HepG2 (cell line): ENCODE measurements around the gene NCOA4. TPM values are rescaled to one million over a fixed set of nuclear protein-coding genes. Genes with fewer than 3 reads are reported as not detected.

Experiments
- CCDC6 ChIP-seq: sonication (generic); formaldehyde crosslinking; IDR thresholded peaks from 2 replicates; pipeline ENCODE4 v1.8.1; 2022; ENCODE audit warnings: mild to moderate bottlenecking, missing genetic modification reagents, moderate library complexity
- EED ChIP-seq: sonication (generic); formaldehyde crosslinking; IDR thresholded peaks from 2 replicates; pipeline ENCODE4 v1.5.0; 2020; ENCODE audit warnings: mild to moderate bottlenecking, missing genetic modification reagents
- HOXA3 ChIP-seq: sonication (generic); formaldehyde crosslinking; IDR thresholded peaks from 2 replicates; pipeline ENCODE4 v1.5.0; 2020; ENCODE audit warnings: missing genetic modification reagents
- ISX ChIP-seq: sonication (generic); formaldehyde crosslinking; conservative IDR thresholded peaks from 2 replicates; pipeline ENCODE4 v1.5.0; 2020; ENCODE audit warnings: missing genetic modification reagents
- MTF1 ChIP-seq: sonication (generic); formaldehyde crosslinking; IDR thresholded peaks from 2 replicates; pipeline ENCODE4 v1.5.0; 2020; ENCODE audit warnings: missing genetic modification reagents
- ONECUT2 ChIP-seq: sonication (generic); formaldehyde crosslinking; IDR thresholded peaks from 2 replicates; pipeline ENCODE4 v1.4.0; 2020; ENCODE audit warnings: missing genetic modification reagents
- PHF5A ChIP-seq: IDR thresholded peaks from one replicate; pipeline ENCODE4 v1.6.1; 2018; ENCODE audit warnings: low read depth, missing genetic modification reagents; ENCODE audit not compliant: unreplicated experiment
- RXRA ChIP-seq: sonication (generic); formaldehyde crosslinking; IDR thresholded peaks from 2 replicates; pipeline ENCODE4 v1.5.1; 2020; ENCODE audit warnings: missing genetic modification reagents
- SAP130 ChIP-seq: IDR thresholded peaks from 2 replicates; pipeline ENCODE4 v1.6.1; 2016; ENCODE audit warnings: low read depth
- SRSF1 ChIP-seq: fragments of 200-400 bp; formaldehyde crosslinking; optimal IDR thresholded peaks from 2 replicates; pipeline ENCODE3; 2017; ENCODE audit warnings: mild to moderate bottlenecking, low read depth, low read length, moderate library complexity
- TEAD2 ChIP-seq: sonication (generic); formaldehyde crosslinking; IDR thresholded peaks from 2 replicates; pipeline ENCODE4 v1.9.0; 2021; ENCODE audit warnings: missing genetic modification reagents
- XBP1 ChIP-seq: sonication (generic); formaldehyde crosslinking; IDR thresholded peaks from 2 replicates; pipeline ENCODE4 v1.5.0; 2020; ENCODE audit warnings: missing genetic modification reagents
- ZFP82 ChIP-seq: sonication (generic); formaldehyde crosslinking; IDR thresholded peaks from 2 replicates; pipeline ENCODE4 v1.5.1; 2020; ENCODE audit warnings: mild to moderate bottlenecking, missing genetic modification reagents, borderline replicate concordance
- ZKSCAN5 ChIP-seq: sonication (generic); formaldehyde crosslinking; IDR thresholded peaks from 2 replicates; pipeline ENCODE4 v1.5.1; 2020; ENCODE audit warnings: mild to moderate bottlenecking, missing genetic modification reagents
- ZNF10 ChIP-seq: sonication (generic); formaldehyde crosslinking; IDR thresholded peaks from 2 replicates; pipeline ENCODE4 v1.4.0; 2020; ENCODE audit warnings: mild to moderate bottlenecking, low read depth, missing genetic modification reagents, borderline replicate concordance
- ZNF136 ChIP-seq: sonication (generic); formaldehyde crosslinking; IDR thresholded peaks from 2 replicates; pipeline ENCODE4 v1.8.1; 2022; ENCODE audit warnings: low read depth, mild to moderate bottlenecking, moderate library complexity, missing genetic modification reagents
- ZNF256 ChIP-seq: sonication (generic); formaldehyde crosslinking; conservative IDR thresholded peaks from 2 replicates; pipeline ENCODE4 v1.4.0; 2020; ENCODE audit warnings: missing genetic modification reagents
- ZNF33B ChIP-seq: sonication (generic); formaldehyde crosslinking; IDR thresholded peaks from 2 replicates; pipeline ENCODE4 v1.5.1; 2020; ENCODE audit warnings: mild to moderate bottlenecking, missing genetic modification reagents
- ZNF513 ChIP-seq: sonication (generic); formaldehyde crosslinking; conservative IDR thresholded peaks from 2 replicates; pipeline ENCODE4 v1.5.0; 2020; ENCODE audit warnings: missing genetic modification reagents
- ZNF761 ChIP-seq: sonication (generic); formaldehyde crosslinking; conservative IDR thresholded peaks from 2 replicates; pipeline ENCODE4 v1.4.0; 2020; ENCODE audit warnings: mild to moderate bottlenecking, missing genetic modification reagents
- ZNF773 ChIP-seq: sonication (generic); formaldehyde crosslinking; IDR thresholded peaks from 2 replicates; pipeline ENCODE4 v1.4.0; 2020; ENCODE audit warnings: missing genetic modification reagents, borderline replicate concordance
- ZSCAN22 ChIP-seq: sonication (generic); formaldehyde crosslinking; IDR thresholded peaks from 2 replicates; pipeline ENCODE4 v1.4.0; 2020; ENCODE audit warnings: mild to moderate bottlenecking, missing genetic modification reagents
- ZSCAN30 ChIP-seq: sonication (generic); formaldehyde crosslinking; IDR thresholded peaks from 2 replicates; pipeline ENCODE4 v1.5.0; 2020; ENCODE audit warnings: mild to moderate bottlenecking, missing genetic modification reagents
- polyA plus RNA-seq, 8 experiments: library from polyadenylated mRNA; depleted of rRNA in 3 of 8; stranded (reverse) in 7 of 8; unstranded in 1 of 8; fragments of >200 nt; fragmentation: Illumina TruSeq in 4 of 8; extraction: Trizol in 4 of 8; gene quantifications; 2 replicates each; pipeline versions ENCODE4 v1.2.1 to v1.2.3, GENCODE V29; 2011 to 2016; ENCODE audit warnings: low read depth in 4 of 8, missing spikeins in 1 of 8, mixed read lengths in 1 of 8; ENCODE audit not compliant: insufficient read depth in 1 of 8
- total RNA-seq, 5 experiments: library from RNA; depleted of rRNA; stranded (reverse); fragments of >200 nt; fragmentation: Illumina TruSeq; extraction: Trizol; gene quantifications; 2 replicates each; pipeline ENCODE4 v1.2.3, GENCODE V29; 2016; ENCODE audit warnings: low read depth in 1 of 5
- TF ChIP-seq, protein P1 (sequence below): sonication (generic); formaldehyde crosslinking; conservative IDR thresholded peaks from 2 replicates; pipeline ENCODE4 v1.8.0; 2022; ENCODE audit warnings: low read depth, missing genetic modification reagents
- TF ChIP-seq, protein P2 (sequence below): sonication (generic); formaldehyde crosslinking; IDR thresholded peaks from 2 replicates; pipeline ENCODE4 v1.8.0; 2022; ENCODE audit warnings: missing genetic modification reagents, mild to moderate bottlenecking, borderline replicate concordance
- TF ChIP-seq, protein P3 (sequence below): sonication (generic); formaldehyde crosslinking; IDR thresholded peaks from 2 replicates; pipeline ENCODE4 v1.9.0; 2021; ENCODE audit warnings: missing genetic modification reagents, mild to moderate bottlenecking, borderline replicate concordance

Gene NCOA4
- total and polyA plus RNA-seq, 2 of the 13 experiments (the other 11 are each of a cell fraction or from before 2014, with no cell fraction given): 306 to 400 TPM

GRCh38 chr10:46031648-46032532 lies 1.5 kb upstream of the NCOA4 start (continued):
- TF ChIP-seq, protein P1, sequence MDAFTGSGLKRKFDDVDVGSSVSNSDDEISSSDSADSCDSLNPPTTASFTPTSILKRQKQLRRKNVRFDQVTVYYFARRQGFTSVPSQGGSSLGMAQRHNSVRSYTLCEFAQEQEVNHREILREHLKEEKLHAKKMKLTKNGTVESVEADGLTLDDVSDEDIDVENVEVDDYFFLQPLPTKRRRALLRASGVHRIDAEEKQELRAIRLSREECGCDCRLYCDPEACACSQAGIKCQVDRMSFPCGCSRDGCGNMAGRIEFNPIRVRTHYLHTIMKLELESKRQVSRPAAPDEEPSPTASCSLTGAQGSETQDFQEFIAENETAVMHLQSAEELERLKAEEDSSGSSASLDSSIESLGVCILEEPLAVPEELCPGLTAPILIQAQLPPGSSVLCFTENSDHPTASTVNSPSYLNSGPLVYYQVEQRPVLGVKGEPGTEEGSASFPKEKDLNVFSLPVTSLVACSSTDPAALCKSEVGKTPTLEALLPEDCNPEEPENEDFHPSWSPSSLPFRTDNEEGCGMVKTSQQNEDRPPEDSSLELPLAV (CRISPR knock-in tag): no peak
- TF ChIP-seq MTF1 (CRISPR knock-in tag): no peak
- TF ChIP-seq RXRA (CRISPR knock-in tag): peak; percentile 61; the same call in 1 of the 2 replicates
- TF ChIP-seq, protein P2, sequence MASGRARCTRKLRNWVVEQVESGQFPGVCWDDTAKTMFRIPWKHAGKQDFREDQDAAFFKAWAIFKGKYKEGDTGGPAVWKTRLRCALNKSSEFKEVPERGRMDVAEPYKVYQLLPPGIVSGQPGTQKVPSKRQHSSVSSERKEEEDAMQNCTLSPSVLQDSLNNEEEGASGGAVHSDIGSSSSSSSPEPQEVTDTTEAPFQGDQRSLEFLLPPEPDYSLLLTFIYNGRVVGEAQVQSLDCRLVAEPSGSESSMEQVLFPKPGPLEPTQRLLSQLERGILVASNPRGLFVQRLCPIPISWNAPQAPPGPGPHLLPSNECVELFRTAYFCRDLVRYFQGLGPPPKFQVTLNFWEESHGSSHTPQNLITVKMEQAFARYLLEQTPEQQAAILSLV (CRISPR knock-in tag): no peak
- TF ChIP-seq ZFP82 (CRISPR knock-in tag): no peak
- no peak for TF ChIP-seq ISX (CRISPR knock-in tag)
- TF ChIP-seq ZKSCAN5: 0 out of 2 replicates have a peak, but pooled peaks have one; percentile 55
- 0 out of 2 replicates have a peak, but pooled peaks have one; percentile 19 for TF ChIP-seq ZNF136 (CRISPR knock-in tag)
- 0 out of 2 replicates have a peak, but pooled peaks have one; percentile 50 for TF ChIP-seq ONECUT2 (CRISPR knock-in tag)
- TF ChIP-seq ZNF256 (CRISPR knock-in tag): no peak
- TF ChIP-seq, protein P3, sequence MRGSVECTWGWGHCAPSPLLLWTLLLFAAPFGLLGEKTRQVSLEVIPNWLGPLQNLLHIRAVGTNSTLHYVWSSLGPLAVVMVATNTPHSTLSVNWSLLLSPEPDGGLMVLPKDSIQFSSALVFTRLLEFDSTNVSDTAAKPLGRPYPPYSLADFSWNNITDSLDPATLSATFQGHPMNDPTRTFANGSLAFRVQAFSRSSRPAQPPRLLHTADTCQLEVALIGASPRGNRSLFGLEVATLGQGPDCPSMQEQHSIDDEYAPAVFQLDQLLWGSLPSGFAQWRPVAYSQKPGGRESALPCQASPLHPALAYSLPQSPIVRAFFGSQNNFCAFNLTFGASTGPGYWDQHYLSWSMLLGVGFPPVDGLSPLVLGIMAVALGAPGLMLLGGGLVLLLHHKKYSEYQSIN (CRISPR knock-in tag): no peak
- TF ChIP-seq ZNF513 (CRISPR knock-in tag): no peak
- no peak for TF ChIP-seq ZNF773
- TF ChIP-seq CCDC6 (CRISPR knock-in tag): no peak
- TF ChIP-seq SRSF1: no peak
- no peak for TF ChIP-seq XBP1 (CRISPR knock-in tag)
- TF ChIP-seq ZNF33B (CRISPR knock-in tag): peak; percentile 35; the same call in 1 of the 2 replicates
- no peak for TF ChIP-seq ZNF10
- TF ChIP-seq ZSCAN30 (CRISPR knock-in tag): no peak
- TF ChIP-seq ZNF761 (CRISPR knock-in tag): no peak
- TF ChIP-seq PHF5A (CRISPR knock-in tag): no peak
- peak; percentile 73 for TF ChIP-seq HOXA3 (CRISPR knock-in tag)
- peak; percentile 93 for TF ChIP-seq SAP130 (CRISPR knock-in tag)
- no peak for TF ChIP-seq TEAD2 (CRISPR knock-in tag)
- TF ChIP-seq ZSCAN22 (CRISPR knock-in tag): no peak
- no peak for TF ChIP-seq EED (CRISPR knock-in tag)
